ENCODE results near the gene SMARCD1.

Gene SMARCD1

DNA sequence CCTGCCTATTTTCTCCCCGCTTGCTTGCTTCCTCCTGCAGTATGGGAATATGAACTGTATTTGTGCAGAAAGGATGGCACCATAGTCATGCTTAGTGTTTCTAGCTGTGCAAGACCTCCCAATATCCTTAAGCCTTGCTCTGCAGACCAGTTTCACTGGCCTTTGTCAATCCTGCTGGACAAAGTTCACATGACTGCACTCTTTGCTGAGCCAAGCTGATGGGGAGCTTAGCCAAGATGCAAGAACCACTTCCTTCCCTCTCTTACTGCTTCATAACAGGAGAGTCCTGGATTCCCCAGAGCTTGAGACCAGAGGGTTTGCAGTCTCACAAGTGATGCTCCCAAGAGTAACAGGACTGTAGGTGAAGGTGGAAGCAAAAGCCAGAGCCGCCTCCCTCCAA, 24.0 kb upstream of the SMARCD1 start:
- TF ChIP-seq, protein P1, sequence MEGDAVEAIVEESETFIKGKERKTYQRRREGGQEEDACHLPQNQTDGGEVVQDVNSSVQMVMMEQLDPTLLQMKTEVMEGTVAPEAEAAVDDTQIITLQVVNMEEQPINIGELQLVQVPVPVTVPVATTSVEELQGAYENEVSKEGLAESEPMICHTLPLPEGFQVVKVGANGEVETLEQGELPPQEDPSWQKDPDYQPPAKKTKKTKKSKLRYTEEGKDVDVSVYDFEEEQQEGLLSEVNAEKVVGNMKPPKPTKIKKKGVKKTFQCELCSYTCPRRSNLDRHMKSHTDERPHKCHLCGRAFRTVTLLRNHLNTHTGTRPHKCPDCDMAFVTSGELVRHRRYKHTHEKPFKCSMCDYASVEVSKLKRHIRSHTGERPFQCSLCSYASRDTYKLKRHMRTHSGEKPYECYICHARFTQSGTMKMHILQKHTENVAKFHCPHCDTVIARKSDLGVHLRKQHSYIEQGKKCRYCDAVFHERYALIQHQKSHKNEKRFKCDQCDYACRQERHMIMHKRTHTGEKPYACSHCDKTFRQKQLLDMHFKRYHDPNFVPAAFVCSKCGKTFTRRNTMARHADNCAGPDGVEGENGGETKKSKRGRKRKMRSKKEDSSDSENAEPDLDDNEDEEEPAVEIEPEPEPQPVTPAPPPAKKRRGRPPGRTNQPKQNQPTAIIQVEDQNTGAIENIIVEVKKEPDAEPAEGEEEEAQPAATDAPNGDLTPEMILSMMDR (IDR thresholded peaks at IDR 0.05; ENCODE audit: extremely low read depth, insufficient read depth, missing control alignments) = no peak
- no peak for DNase-seq (ENCODE audit: low spot score)
- in situ Hi-C loops (cut with MboI; ENCODE audit: low pct_unique_long_range_greater_than_20kb, low sequenced_read_pairs, unreplicated experiment) = no loop called here

- DNase-seq (ENCODE audit: low spot score) = no peak
- in situ Hi-C loops (cut with MboI; ENCODE audit: low pct_unique_long_range_greater_than_20kb, low sequenced_read_pairs, unreplicated experiment) = no loop called here
- TF ChIP-seq, protein P1 (IDR thresholded peaks at IDR 0.05; ENCODE audit: extremely low read depth, insufficient read depth, missing control alignments) = no peak
Observed at GRCh38 chr12:50061946-50062686, 23.0 kb upstream of the SMARCD1 start.

GRCh38 chr12:50062728-50063460, 22.2 kb upstream of the SMARCD1 start:
- no peak for DNase-seq (ENCODE audit: low spot score)
- TF ChIP-seq, protein P1 (IDR thresholded peaks at IDR 0.05; ENCODE audit: extremely low read depth, insufficient read depth, missing control alignments) = no peak
- in situ Hi-C loops (cut with MboI; ENCODE audit: low pct_unique_long_range_greater_than_20kb, low sequenced_read_pairs, unreplicated experiment) = no loop called here

DNA sequence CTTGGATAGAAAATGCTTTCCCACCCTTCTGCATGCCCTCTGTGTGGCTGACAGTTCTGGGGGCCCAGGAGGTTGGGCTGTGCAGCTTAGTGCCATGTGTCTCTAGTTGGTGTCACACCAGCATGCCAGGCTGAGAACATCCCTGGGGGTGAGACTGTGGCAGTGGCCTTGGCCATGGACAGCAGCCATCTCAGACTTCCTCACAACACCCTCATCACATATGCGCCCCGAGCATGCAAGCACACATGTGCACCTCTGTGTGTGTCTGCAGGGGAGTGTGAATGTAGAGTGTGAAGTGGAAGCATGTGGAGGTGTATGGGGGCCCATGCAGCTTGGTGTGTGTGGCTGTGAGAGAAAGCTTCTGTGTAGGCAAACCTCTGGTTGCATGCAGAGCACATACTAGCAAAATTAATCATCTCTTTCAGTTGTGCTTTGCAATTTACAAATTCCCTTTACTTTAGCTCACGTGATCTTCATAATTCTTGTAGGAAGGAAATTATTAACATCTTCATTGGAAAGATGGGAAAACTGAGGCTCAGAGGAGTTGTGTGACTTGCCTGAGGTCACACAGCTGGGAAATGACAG, 19.3 kb upstream of the SMARCD1 start:
- in situ Hi-C loops (cut with MboI; ENCODE audit: low pct_unique_long_range_greater_than_20kb, low sequenced_read_pairs, unreplicated experiment) = no loop called here
- DNase-seq (ENCODE audit: low spot score) = no peak
- TF ChIP-seq, protein P1 (IDR thresholded peaks at IDR 0.05; ENCODE audit: extremely low read depth, insufficient read depth, missing control alignments) = no peak

DNA sequence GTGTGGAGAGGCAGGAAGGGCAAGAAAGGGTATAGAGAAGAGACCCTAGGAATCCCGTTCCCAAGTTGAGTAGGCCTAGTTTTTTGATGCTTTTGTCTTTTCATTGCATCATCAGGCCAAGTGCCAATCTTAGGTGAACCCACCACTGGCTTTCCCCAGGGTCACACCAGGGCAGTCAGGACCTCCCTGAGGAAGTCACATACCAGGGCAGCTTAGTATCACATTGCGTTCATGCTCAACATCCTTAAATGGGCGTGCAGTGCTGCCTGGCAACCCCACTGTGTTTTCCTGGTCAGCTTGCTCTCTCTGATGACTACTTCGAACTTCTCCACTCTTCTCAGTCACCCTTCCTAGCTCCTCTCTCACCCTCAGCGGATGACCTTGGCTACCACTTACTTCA, 18.7 kb upstream of the SMARCD1 start:
- in situ Hi-C loops (cut with MboI; ENCODE audit: low pct_unique_long_range_greater_than_20kb, low sequenced_read_pairs, unreplicated experiment) = no loop called here
- TF ChIP-seq, protein P1 (IDR thresholded peaks at IDR 0.05; ENCODE audit: extremely low read depth, insufficient read depth, missing control alignments) = no peak
- DNase-seq (ENCODE audit: low spot score) = no peak

DNA sequence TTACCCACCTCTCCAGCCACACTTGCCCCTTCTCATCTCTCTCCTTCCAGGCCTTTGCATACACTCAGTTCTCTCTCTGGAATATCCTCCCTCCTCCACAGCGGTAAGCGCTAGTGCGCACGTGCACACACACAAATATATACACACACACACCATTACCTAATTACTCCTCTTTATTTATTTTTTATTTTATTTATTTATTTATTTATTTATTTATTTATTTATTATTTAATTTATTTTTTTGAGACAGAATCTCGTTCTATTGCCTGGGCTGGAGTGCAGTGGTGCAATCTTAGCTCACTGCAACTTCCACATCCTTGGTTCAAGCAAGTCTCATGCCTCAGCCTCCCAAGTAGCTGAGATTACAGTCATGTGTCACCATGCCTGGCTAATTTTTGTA, 16.1 kb upstream of the SMARCD1 start:
- DNase-seq (ENCODE audit: low spot score) = no peak
- in situ Hi-C loops (cut with MboI; ENCODE audit: low pct_unique_long_range_greater_than_20kb, low sequenced_read_pairs, unreplicated experiment) = no loop called here
- TF ChIP-seq, protein P1 (IDR thresholded peaks at IDR 0.05; ENCODE audit: extremely low read depth, insufficient read depth, missing control alignments) = no peak
